SK-N-SH (cell line): ENCODE data around the gene NAALADL2. TPM values are rescaled to one million over a fixed set of nuclear protein-coding genes. Genes with fewer than 3 reads are reported as not detected.

Experiments
- CTCF ChIA-PET: fragments of 300-600, 350-600 bp; formaldehyde crosslinking; extraction: SDS; loops from one replicate; lab custom pipeline; 2021; lab: Yijun Ruan, JAX
- POLR2A ChIA-PET: fragments of 350-600 bp; sonication (Branson Sonifier 250); formaldehyde crosslinking; extraction: SDS; loops from one replicate; lab custom pipeline; 2020; ENCODE audit warnings: antibody characterized with exemption, inconsistent platforms; lab: Yijun Ruan, JAX
- DNase-seq: peaks from one replicate; pipeline ENCODE4 v3.0.0; 2012
- H2AFZ ChIP-seq: fragments of 200-600 bp; sonication (generic); 2 replicates; pipeline ENCODE4 v1.8.1; 2016; ENCODE audit warnings: antibody characterized with exemption, mild to moderate bottlenecking, low read depth
- H3F3A ChIP-seq: fragments of 200-600 bp; sonication (generic); replicated peaks from 2 replicates; pipeline ENCODE3; 2016; ENCODE audit warnings: antibody characterized with exemption, mild to moderate bottlenecking; ENCODE audit not compliant: insufficient read depth
- H3K27ac ChIP-seq, 2 experiments: fragments of 200-500 bp in 1 of 2; fragments of 200-600 bp in 1 of 2; sonication (Bioruptor generic) in 1 of 2; sonication (generic), shearing (Covaris generic) in 1 of 2; 2 replicates each; pipeline versions ENCODE4 v1.5.1 to v1.6.1; 2014 to 2016; ENCODE audit warnings: low read depth in 2 of 2, inconsistent platforms in 1 of 2, low read length in 1 of 2, mild to moderate bottlenecking in 1 of 2, mixed read lengths in 1 of 2
- H3K27me3 ChIP-seq: fragments of 200-600 bp; sonication (generic), shearing (Covaris generic); 2 replicates; pipeline ENCODE4 v1.6.1; 2016; ENCODE audit warnings: mixed run types; ENCODE audit not compliant: insufficient read depth
- H3K36me3 ChIP-seq, 2 experiments: fragments of 200-500 bp in 1 of 2; fragments of 200-600 bp in 1 of 2; sonication (Bioruptor generic) in 1 of 2; sonication (generic) in 1 of 2; replicated peaks in 1 of 2; 2 replicates each; pipeline versions ENCODE3 to v1.5.1; 2014 to 2016; ENCODE audit warnings: low read length in 1 of 2, mild to moderate bottlenecking in 1 of 2; ENCODE audit not compliant: insufficient read depth in 2 of 2, control insufficient read depth in 1 of 2
- H3K4me1 ChIP-seq, 2 experiments: fragments of 200-500 bp in 1 of 2; fragments of 200-600 bp in 1 of 2; sonication (Bioruptor generic) in 1 of 2; sonication (generic), shearing (Covaris generic) in 1 of 2; 2 replicates each; pipeline versions ENCODE4 v1.5.1 to v1.6.1; 2014 to 2016; ENCODE audit warnings: low read depth in 1 of 2, low read length in 1 of 2, mixed run types in 1 of 2; ENCODE audit not compliant: insufficient read depth in 2 of 2, control insufficient read depth in 1 of 2
- H3K4me2 ChIP-seq: fragments of 200-600 bp; sonication (generic), shearing (Covaris generic); 2 replicates; pipeline ENCODE4 v1.6.1; 2017; ENCODE audit warnings: mixed run types
- H3K4me3 ChIP-seq, 2 experiments: fragments of 200-500 bp in 1 of 2; fragments of 200-600 bp in 1 of 2; sonication (Bioruptor generic) in 1 of 2; sonication (generic), shearing (Covaris generic) in 1 of 2; 2 replicates each; pipeline versions ENCODE4 v1.5.1 to v1.8.1; 2014 to 2016; ENCODE audit warnings: low read depth in 2 of 2, inconsistent platforms in 1 of 2, low read length in 1 of 2, mild to moderate bottlenecking in 1 of 2, mixed read lengths in 1 of 2, moderate library complexity in 1 of 2
- H3K79me2 ChIP-seq: fragments of 200-600 bp; sonication (generic); 2 replicates; pipeline ENCODE4 v1.8.1; 2017; ENCODE audit warnings: mild to moderate bottlenecking; ENCODE audit not compliant: insufficient read depth
- H3K9ac ChIP-seq: fragments of 200-600 bp; sonication (generic); 2 replicates; pipeline ENCODE4 v1.6.1; 2017; ENCODE audit warnings: mixed run types
- H3K9me2 ChIP-seq: fragments of 200-600 bp; sonication (generic); 2 replicates; pipeline ENCODE4 v1.6.1; 2017; ENCODE audit warnings: mixed run types
- H3K9me3 ChIP-seq: fragments of 200-600 bp; sonication (generic); 2 replicates; pipeline ENCODE4 v1.6.1; 2017; ENCODE audit warnings: mixed run types, mild to moderate bottlenecking, moderate library complexity
- H4K20me1 ChIP-seq: fragments of 200-600 bp; sonication (generic); 2 replicates; pipeline ENCODE4 v1.6.1; 2017; ENCODE audit warnings: mild to moderate bottlenecking, mixed run types; ENCODE audit not compliant: insufficient read depth
- CHD2 ChIP-seq: fragments of 150-350 bp; IDR thresholded peaks from 2 replicates; pipeline ENCODE4 v1.6.1; 2018; ENCODE audit warnings: low read length; ENCODE audit not compliant: partially characterized antibody
- EP300 ChIP-seq, 2 experiments: IDR thresholded peaks; 2 replicates each; pipeline versions ENCODE4 v1.4.0 to v1.6.1; 2012; ENCODE audit warnings: borderline replicate concordance in 1 of 2, low read depth in 1 of 2, low read length in 1 of 2
- EZH2phosphoT487 ChIP-seq: fragments of 200-600 bp; sonication (generic); IDR thresholded peaks from 2 replicates; pipeline ENCODE4 v1.6.1; 2017; ENCODE audit warnings: low read depth, mixed run types, mild to moderate bottlenecking, antibody characterized with exemption, moderate library complexity, borderline replicate concordance
- GABPA ChIP-seq: IDR thresholded peaks from 2 replicates; pipeline ENCODE4 v1.4.0; 2012; ENCODE audit warnings: low read depth, mild to moderate bottlenecking
- GATA2 ChIP-seq: sonication (generic); formaldehyde crosslinking; IDR thresholded peaks from 2 replicates; pipeline ENCODE4 v1.5.0; 2020; ENCODE audit warnings: mild to moderate bottlenecking, missing genetic modification reagents
- JUND ChIP-seq: IDR thresholded peaks from 2 replicates; pipeline ENCODE4 v1.4.0; 2012
- MAX ChIP-seq: IDR thresholded peaks from 2 replicates; pipeline ENCODE4 v1.4.0; 2012; ENCODE audit warnings: low read depth
- NFIC ChIP-seq: IDR thresholded peaks from 2 replicates; pipeline ENCODE4 v1.4.0; 2012; ENCODE audit warnings: borderline replicate concordance
- PBX3 ChIP-seq: IDR thresholded peaks from 2 replicates; pipeline ENCODE4; 2012
- RAD21 ChIP-seq: IDR thresholded peaks from 2 replicates; pipeline ENCODE4 v1.6.1; 2012; ENCODE audit warnings: mild to moderate bottlenecking, low read length
- SIN3A ChIP-seq: IDR thresholded peaks from 2 replicates; pipeline ENCODE4 v1.6.1; 2012; ENCODE audit warnings: low read depth, mild to moderate bottlenecking, low read length, moderate library complexity, borderline replicate concordance
- TAF1 ChIP-seq: IDR thresholded peaks from 2 replicates; pipeline ENCODE4 v1.6.1; 2012; ENCODE audit warnings: low read depth, mild to moderate bottlenecking, low read length, moderate library complexity, borderline replicate concordance
- TEAD4 ChIP-seq: IDR thresholded peaks from 2 replicates; pipeline ENCODE4 v1.4.0; 2012; ENCODE audit warnings: mild to moderate bottlenecking, borderline replicate concordance; ENCODE audit not compliant: insufficient read depth
- ZBTB33 ChIP-seq: IDR thresholded peaks from 2 replicates; pipeline ENCODE4 v1.4.0; 2012; ENCODE audit warnings: low read depth, borderline replicate concordance
- WGBS: methylation state at CpG from one replicate; pipeline ENCODE4 v1.1.6; 2017; ENCODE audit warnings: low lambda C conversion rate; 5-methylcytosine and 5-hydroxymethylcytosine counted together
- polyA plus RNA-seq, 3 experiments: library from polyadenylated mRNA; depleted of rRNA; stranded (reverse); fragments of >200 nt; gene quantifications; 2 replicates each; pipeline ENCODE4 v1.2.3, GENCODE V29; 2012
- TF ChIP-seq, protein P1 (sequence below): fragments of 150-350 bp; IDR thresholded peaks from 2 replicates; pipeline ENCODE4 v1.6.1; 2017; ENCODE audit warnings: antibody characterized with exemption, low read length, low read depth, borderline replicate concordance
- TF ChIP-seq, protein P2 (sequence below): fragments of 200-600 bp; sonication (generic); IDR thresholded peaks from 2 replicates; pipeline ENCODE4 v1.6.1; 2017; ENCODE audit warnings: antibody characterized with exemption, mild to moderate bottlenecking, moderate library complexity

Gene NAALADL2
- polyA plus RNA-seq, 1 of the 3 experiments (the other 2 are of a cell fraction) = 1.2 TPM

- H3K9me2 ChIP-seq = no peaks in the 10 kb centered on the region
- H3K9ac ChIP-seq = no peak overlapping the region
- no peaks in the 10 kb centered on the region for H4K20me1 ChIP-seq
- no peak overlapping the region for H3K4me2 ChIP-seq
- H3K27me3 ChIP-seq = no peaks in the 10 kb centered on the region
- CTCF ChIA-PET = no interaction called here
- DNase-seq = no peak
- 88% methylated on average over 1 of the region's 1 CpG for WGBS
- no peaks in the 10 kb centered on the region for H3K36me3 ChIP-seq
- no peak overlapping the region for H2AFZ ChIP-seq
- H3K4me1 ChIP-seq = peaks cover 2 to 4% of the 10 kb centered on the region in 2 experiments; a peak in 2 of 4 replicates
- H3K9me3 ChIP-seq = no peaks in the 10 kb centered on the region
- H3K27ac ChIP-seq = no peak overlapping the region
- POLR2A ChIA-PET = no interaction called here
- no peaks in the 10 kb centered on the region for H3F3A ChIP-seq
- no peaks in the 10 kb centered on the region for H3K79me2 ChIP-seq
- TF ChIP-seq RAD21 = no peak
- no peak for TF ChIP-seq EP300 (IDR thresholded peaks at IDR 0.05; ENCODE audit: borderline replicate concordance in 1 of 2, low read depth in 1 of 2, low read length in 1 of 2)
- no peak for TF ChIP-seq NFIC
- no peak for TF ChIP-seq SIN3A
- TF ChIP-seq, protein P1, sequence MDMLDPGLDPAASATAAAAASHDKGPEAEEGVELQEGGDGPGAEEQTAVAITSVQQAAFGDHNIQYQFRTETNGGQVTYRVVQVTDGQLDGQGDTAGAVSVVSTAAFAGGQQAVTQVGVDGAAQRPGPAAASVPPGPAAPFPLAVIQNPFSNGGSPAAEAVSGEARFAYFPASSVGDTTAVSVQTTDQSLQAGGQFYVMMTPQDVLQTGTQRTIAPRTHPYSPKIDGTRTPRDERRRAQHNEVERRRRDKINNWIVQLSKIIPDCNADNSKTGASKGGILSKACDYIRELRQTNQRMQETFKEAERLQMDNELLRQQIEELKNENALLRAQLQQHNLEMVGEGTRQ = no peak
- TF ChIP-seq GABPA = no peak
- TF ChIP-seq CHD2 = no peak
- TF ChIP-seq MAX = no peak
- no peak for TF ChIP-seq ZBTB33
- TF ChIP-seq GATA2 (CRISPR knock-in tag) = no peak
- TF ChIP-seq PBX3 = no peak
- no peak for TF ChIP-seq EZH2phosphoT487
- TF ChIP-seq, protein P2, sequence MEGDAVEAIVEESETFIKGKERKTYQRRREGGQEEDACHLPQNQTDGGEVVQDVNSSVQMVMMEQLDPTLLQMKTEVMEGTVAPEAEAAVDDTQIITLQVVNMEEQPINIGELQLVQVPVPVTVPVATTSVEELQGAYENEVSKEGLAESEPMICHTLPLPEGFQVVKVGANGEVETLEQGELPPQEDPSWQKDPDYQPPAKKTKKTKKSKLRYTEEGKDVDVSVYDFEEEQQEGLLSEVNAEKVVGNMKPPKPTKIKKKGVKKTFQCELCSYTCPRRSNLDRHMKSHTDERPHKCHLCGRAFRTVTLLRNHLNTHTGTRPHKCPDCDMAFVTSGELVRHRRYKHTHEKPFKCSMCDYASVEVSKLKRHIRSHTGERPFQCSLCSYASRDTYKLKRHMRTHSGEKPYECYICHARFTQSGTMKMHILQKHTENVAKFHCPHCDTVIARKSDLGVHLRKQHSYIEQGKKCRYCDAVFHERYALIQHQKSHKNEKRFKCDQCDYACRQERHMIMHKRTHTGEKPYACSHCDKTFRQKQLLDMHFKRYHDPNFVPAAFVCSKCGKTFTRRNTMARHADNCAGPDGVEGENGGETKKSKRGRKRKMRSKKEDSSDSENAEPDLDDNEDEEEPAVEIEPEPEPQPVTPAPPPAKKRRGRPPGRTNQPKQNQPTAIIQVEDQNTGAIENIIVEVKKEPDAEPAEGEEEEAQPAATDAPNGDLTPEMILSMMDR = no peak
- no peak for TF ChIP-seq TAF1
- TF ChIP-seq JUND = no peak
- TF ChIP-seq TEAD4 = no peak
- H3K4me3 ChIP-seq = no peak overlapping the region
Observed at GRCh38 chr3:175383371-175383770, 524.2 kb downstream of the NAALADL2 start.
